GM18517 (cell line): ENCODE data around the gene RUBCN.
"Not testable (repeated sequence)": the region's sequence is repeated elsewhere in the genome, so short reads cannot be mapped to it uniquely, and the experiment has no call there.

Experiments used
- ATAC-seq: cut with Tn5 transposase; IDR thresholded peaks from one replicate; pipeline ENCODE4 v1.9.1; 2021; ENCODE audit warnings: mild to moderate bottlenecking, moderate library complexity; ENCODE audit not compliant: unreplicated experiment

The RUBCN gene

GRCh38 chr3:197686899-197687298 lies 49.8 kb downstream of the RUBCN start:
- no peak for ATAC-seq

DNA sequence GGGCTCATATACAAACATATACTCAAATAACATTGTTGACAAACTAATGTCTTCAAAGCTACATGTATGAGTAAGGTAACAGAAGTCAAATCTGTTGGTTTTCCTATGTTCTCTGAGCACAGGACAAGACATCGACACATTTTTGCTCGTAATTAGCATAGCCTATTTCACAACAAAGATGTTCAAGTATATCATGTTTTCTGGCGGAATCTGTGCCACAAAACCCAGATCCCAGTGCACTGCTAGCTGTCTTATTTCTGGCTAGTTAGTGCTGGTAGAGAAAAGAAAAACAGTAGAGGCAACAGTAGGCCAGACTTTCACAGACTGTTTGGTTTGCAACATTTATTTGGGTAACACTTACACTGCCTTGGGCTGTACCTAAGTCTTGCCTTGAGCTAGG lies 51.2 kb downstream of the RUBCN start:
- no peak for ATAC-seq

DNA sequence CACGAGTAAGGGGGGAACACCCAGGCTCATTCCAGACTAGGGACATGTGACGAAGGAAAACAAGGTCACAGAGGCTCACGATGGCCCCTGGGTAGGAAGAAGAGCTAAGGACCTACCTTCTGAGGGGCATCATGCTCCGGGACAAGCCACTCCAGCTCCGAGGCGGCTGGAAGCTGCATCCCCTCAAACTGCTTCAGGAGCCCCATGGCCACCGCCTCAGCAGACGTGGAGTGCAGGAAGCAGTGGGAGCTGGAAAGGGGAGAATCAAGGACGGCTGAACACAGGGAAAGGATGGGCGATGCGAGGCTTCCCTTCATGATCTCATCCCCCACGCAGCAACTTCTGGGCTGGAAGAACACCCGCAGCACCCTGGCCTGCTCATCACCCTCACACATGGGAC lies 53.5 kb downstream of the RUBCN start:
- ATAC-seq: no peak

- no peak for ATAC-seq
These were observed 54.0 kb downstream of the RUBCN start for GRCh38 chr3:197682713-197683112.

GRCh38 chr3:197680955-197681521 lies 55.7 kb downstream of the RUBCN start:
- ATAC-seq: no peak

DNA sequence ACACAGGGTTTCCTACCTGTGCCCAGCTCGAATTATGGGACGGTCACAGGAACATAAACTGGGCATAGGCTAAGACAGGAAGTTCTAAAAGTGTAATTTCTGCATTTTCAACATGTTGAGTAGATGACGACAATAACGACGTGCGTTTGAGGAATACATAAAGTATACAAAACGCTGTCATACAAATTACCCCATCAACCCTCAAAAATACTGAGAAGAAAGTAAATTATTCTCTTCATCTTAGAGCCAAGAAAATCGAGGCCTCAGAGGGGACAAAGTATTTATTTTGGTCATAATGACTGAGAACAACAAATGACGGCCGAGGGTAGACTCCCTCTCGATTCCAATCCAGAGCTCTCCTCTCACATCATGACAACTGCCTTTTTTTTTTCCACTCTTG lies 60.8 kb downstream of the RUBCN start:
- ATAC-seq: no peak

- no peak for ATAC-seq
These were observed 61.2 kb downstream of the RUBCN start for GRCh38 chr3:197675563-197675860.

GRCh38 chr3:197674741-197675562 lies 61.8 kb downstream of the RUBCN start:
- no peak for ATAC-seq

DNA sequence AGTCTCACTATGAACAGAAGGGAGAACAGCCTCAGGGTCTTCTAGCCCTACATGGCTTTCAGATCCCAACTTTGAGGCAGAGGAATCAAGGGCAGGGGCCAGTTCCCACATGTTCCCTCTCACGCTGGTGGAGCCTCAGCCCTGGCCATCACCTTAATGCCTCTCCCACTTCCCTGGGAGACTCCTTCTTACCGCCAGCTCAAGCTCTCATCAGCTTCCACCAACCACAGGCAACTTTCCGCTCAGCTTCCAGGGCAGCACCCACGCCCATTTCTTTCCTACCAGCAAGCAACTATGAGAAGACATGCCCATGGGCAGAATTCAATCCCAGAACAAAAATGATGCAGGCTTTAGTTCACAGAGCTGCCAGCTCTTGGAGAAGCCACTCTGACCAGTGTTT lies 63.5 kb downstream of the RUBCN start:
- ATAC-seq: no peak

DNA sequence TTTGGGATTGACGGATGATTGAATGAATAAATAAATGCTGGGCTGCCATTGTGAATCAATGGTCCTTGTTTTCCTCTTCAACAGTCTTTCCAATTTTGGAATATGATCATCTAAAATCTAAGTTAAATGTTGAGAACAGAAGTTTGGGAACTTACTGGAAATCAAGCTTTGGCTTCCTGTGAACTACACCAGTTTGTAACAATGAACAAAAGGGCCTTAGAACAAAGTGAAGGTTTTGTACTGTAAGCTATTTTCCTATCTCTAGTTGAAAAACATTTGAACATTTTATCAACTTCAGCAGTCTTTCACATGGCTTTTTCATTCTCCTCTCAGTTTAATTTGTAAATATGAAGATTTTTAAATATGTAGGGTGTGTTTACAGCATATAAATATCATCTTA lies 66.3 kb downstream of the RUBCN start:
- no peak for ATAC-seq

- no peak for ATAC-seq
These were observed 68.7 kb downstream of the RUBCN start for GRCh38 chr3:197667968-197668367.

DNA sequence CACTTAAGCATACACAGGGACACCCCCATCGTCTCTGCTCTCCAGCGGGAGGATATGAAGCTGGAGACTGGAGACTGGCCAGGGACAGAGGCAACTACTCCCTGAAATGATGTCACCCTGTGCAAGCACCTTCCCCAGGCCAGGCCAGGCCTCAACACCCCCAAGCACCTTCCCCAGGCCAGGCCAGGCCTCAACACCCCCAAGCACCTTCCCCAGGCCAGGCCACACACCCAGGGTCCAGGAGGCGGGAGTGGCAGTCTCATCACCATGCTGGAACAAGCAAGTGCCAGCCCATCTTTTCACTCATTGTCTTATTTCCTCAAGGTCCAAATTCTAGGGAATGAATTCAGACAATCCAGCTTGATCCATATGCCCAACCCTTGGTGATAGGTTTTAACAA lies 69.4 kb downstream of the RUBCN start:
- ATAC-seq: not testable (repeated sequence)

DNA sequence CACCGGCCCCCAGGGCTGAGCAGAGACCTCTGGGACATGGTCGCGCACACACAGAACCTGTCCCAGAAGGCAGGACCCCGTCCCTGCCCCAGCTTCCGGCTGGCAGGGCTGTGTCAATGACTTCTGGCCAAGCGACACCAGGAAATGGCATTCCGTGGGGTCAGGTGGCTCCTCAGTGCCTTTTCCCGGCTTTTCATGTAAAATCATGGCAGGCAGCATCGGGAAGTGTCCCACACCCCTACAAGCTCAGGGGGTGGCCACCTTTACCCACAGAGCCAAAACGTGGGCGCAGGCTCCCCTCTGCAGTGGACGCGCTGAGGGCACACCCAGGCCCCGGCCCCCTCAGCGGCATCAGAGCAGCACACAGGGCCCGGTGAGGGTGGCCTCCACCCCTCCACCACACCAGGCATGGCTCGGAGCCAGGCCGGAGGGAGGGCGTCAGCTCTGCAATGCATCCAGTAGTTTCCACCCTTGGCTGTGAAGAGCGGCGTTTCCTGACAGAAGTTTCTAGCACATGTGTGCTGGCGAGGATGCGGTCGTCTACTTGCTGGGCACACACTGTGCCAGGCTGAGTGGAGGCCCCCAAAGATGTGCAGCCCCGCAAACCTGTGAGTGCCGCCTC lies 70.4 kb downstream of the RUBCN start:
- ATAC-seq: not testable (repeated sequence)

DNA sequence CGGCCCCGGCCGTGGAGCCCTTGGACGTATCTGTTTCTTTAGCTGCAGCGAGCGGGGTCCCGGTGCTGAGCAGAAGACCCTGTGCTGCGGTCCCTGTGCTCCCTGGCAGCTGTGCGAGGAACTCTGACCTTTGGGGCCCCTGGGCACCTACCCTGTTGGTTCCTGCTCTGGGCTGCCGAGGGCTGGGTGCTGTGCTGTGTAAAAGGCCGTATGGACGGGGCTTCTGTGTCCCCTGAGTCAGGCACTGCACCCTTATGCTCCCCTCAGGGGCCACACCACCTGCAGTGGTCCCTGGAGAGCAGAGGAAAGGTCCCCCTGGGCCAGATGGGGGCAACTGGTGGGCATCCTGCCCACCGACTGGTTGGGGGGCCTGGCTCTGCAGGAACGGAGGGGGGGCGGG lies 71.2 kb downstream of the RUBCN start:
- ATAC-seq: peak; percentile 9

DNA sequence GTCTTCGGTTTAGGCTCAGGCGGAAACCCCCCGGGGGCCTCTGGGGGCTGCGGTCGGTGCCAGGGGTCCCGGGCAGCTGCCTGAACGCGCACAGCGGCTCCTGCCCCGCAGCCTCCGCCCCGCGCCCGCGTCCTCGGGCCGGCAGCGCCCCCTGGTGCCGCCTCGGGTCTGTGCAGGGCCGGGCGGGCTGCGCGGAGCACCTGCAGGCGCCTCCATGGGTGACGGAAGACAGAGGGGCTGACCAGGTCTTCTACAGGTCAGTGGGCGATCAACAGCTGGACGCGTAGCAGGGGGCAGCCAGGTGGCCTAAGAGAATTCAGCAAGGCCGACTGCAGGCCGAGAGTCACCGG lies 71.6 kb downstream of the RUBCN start:
- peak; percentile 69 for ATAC-seq

DNA sequence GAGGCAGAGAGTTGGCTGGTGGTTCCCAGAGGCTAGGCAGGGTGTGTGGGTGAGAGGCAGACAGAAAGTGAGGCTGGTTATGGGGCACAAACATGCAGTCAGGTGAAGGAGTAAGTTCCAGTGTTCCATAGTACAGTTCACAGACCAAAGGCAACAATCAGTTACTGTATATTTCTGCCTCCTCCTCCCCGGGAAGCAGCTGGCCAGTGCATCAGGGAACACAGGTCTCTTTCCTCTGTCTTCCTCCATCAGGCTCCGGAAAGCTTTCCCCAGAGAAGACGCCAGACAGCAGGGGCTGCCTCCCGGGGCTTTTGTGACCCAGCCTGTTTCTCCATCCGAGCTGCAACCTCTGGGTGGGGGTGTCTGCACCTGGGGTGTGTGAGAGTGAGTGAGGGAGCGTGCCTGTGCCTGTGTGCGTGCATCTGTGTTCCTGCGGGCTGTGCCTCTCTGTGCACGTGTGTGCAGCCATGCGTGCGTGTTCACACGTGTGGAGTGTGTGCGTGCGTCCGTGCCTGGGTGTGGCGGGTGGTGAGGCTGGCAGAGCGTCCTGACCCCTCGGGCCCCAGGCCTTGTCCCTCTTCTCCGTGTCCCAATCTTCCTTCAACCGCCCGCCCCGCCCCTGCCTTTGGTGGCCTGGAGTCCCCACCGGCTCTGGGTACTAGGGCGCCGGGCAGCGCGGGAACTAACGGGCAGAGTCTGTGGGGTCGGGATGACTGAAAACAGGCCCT lies 72.1 kb downstream of the RUBCN start:
- ATAC-seq: peak; percentile 52

DNA sequence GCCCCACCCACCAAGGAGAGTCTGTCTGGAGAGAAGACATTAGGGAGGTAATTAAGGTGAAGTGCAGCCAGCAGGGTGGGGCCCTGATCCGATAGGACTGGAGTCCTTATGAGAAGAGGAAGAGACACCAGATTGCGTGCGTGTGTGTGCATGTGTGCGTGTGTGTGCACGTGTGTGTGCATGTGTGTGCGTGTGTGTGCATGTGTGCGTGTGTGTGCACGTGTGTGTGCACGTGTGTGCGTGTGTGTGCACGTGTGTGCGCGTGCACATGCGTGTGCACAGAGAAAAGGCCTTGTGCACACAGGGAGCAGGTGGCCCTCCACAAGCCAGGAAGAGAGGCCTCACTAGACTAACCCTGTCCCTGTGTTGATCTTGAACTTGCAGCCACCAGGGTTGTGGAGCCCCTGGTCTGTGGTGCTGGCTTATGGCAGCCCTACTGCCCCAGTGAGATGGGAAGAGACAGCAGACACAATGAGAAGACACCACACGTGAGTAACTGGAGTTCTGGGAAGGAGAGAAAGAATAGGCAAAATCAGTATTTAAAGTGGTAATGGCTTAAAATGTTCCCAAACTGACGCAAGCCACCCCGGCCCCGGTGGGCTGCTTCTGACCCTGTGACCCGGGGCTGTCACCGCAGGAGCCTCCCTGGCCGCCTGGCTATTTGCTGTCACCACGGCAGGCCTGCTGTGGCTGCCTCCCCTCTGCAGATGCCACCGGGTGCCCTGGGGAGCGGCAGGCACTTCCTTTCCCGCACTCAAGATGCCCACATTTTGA lies 73.2 kb downstream of the RUBCN start:
- ATAC-seq: not testable (repeated sequence)

DNA sequence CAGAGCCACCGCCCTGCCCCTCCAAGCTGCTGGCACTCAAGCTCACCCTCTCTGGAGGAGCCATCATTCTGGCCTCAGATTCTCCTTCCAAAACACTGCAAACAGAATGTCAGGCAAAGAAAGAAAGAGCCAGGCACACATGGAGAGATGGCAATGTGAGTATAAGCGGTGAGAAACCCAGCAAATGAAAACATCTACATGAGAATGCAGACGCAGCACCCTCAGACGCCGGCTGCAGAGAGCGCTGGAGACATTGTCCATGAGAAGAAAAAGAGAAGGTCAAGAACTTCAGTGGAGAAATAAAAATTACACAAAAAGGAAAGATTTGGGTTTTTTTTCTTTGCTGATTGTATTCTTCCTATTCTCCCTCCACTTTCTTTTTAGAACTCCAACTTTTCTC lies 74.4 kb downstream of the RUBCN start:
- ATAC-seq: not testable (repeated sequence)

GRCh38 chr3:197661874-197662273 lies 74.8 kb downstream of the RUBCN start:
- not testable (repeated sequence) for ATAC-seq

DNA sequence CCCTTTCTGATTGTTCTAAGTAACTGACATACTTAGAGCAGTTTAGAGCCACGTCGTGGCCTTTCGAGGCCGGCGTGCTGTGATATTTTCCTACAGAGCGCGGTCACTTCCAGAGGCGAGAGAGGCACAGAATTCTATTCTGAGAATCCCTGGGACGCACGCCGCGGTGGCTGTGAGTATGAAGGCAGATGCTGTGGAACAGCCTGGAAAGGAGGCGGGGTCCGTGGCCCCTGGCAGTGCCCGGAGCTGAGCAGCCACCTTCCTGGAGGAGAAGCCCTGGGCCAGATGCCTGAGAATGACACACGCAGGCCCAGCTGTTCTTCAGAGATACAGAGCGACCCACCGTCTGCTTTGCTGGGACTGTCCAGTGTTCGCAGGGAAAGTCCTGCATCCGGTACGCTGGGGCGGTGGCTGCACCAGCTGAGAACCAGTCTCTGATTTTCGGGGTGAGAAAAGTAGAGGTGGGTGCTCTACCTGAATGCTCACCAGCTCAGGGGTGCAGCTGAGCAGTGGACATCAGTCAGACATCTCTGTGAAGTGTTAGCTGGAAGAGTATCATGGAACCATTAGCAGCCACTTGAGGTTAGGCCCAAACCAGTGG lies 75.4 kb downstream of the RUBCN start:
- ATAC-seq: not testable (repeated sequence)

- not testable (repeated sequence) for ATAC-seq
These were observed 77.0 kb downstream of the RUBCN start for GRCh38 chr3:197659701-197660100.
